HL-60 (cell line): Measurements from ENCODE around the gene NCS1.

Source experiments
- CTCF ChIP-seq: IDR thresholded peaks from one replicate; pipeline ENCODE4 v1.5.1; 2011; ENCODE audit warnings: low read length, control low read depth, inconsistent platforms; ENCODE audit not compliant: insufficient read depth
- POLR2AphosphoS5 ChIP-seq: IDR thresholded peaks from 2 replicates; pipeline ENCODE4 v1.6.1; 2012; ENCODE audit warnings: low read depth

GRCh38 chr9:130220352-130220751 lies 48.1 kb downstream of the NCS1 start:
- no peak for TF ChIP-seq CTCF
- no peak for TF ChIP-seq POLR2AphosphoS5
